Kasumi-1 (cell line): ENCODE data around the gene ARHGAP10.

Experiments used
- DNase-seq, 2 experiments: peaks; one replicate each; lab custom pipeline; 2025; lab: John Stamatoyannopoulos, UW

Gene ARHGAP10

DNA sequence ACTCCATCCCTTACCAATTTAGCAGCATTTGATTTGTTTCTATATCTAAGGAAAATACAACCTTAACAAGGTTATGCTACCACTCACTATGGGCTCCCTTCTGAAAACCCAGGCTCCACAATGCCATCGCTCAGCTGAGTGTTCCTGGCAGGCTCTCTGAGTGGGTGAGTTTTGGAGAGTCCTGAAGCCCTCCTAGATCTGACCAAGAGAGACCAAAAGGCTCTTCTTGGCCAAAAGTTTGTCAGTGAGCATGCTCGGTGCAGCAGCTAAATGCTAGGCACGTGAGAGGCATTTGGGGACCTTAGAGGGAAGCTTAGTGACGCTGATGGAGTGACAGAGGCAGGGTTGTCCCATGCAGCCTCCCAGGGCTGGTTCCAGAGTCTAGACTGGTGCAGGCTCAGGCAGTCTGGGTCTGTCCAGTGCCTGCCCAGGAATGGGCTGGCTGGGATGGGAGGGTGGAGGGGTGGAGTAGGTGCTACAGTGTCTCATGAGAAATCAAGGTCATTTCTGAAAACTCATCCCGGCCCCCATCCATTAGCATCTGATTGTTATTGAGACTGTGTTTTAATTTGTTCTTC is 363.5 kb downstream of the ARHGAP10 start:
- no peak for DNase-seq

DNA sequence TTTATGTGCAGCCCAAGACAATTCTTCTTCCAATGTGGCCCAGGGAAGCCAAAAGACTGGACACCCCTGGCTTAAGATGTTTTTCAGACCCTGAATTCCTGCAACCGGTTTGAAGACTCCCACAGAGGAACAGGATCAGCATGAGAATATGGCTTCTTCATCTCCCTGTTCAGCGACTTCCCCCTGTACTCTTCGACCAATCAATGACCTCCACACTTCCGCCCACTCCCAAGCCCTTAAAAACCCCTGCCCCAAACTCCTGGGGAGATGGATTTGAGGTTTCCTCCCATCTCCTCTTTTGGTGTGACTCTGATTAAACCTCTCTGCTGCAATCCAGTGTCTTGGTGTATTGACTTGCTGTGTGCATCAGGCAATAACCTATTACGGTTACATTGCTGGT is 365.9 kb downstream of the ARHGAP10 start:
- no peak for DNase-seq

DNA sequence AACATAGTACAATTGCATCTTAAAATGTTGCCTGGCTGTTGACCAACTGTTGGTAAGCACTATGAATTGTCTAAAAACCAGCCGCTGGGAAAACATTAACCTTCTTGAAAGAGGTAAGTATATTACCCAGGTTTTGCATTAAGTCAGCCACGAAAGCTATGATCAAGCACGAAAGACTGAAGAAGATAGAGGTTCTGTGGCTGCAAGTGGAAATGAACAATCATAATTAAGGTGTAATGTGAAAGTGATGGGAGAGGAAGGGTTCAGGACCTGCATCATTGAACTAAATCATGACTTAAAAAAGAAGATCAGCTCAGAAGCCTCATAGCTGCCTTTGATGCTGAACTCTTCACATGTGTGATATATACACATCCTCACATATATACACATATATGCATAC is 369.3 kb downstream of the ARHGAP10 start:
- no peak for DNase-seq

DNA sequence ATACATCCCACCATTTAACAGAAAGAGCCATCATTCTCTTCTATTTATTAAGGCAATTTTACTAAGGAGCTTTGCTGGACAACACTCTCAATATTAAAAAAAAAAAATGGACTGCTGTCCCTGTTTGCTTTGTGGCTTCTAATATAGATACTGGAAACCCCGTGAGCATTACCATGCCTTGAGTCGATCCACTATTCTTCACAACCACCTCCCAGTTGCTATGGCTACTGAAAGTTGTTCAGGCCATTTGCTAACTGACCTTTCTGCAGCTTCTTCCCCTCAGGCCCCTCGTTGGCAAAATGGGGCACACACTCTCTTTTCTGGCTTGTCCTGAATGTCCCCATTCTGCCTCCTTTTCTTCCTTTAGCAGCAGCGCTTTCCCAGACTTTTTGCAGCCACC is 369.9 kb downstream of the ARHGAP10 start:
- no peak for DNase-seq

DNA sequence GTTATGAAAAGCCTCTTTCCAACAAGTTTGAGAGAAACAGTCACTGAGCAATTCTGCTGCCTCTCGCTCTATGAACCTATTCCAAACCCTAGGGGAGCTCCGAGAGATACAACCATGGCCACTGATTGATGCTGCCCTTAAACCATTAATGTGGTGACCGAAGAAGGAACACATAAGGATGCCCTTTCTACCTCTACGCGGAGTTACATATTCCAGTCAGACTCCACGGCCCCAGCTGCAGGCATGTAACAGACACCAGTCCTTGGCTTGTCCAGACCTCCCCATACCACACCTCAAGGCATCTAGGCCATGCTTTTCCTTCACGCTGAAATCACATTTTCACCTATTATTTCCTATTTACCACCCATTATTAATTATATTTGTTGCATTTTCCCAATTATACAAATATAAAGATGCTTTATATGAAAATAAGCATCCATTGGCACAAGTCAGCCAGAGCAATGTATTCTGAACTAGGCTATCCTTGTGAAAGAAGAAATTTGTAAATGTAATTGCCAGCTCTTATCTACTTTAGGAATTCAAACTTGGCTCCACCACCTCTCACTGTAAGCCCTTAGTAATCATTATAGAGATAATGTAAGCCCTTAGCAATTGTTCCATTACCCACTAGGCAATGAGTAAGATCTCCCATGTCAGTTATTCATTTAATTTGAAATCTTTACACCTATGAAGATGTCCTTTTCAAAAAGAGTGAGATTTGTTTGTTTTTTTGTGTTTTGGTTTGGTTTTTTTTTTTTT is 371.9 kb downstream of the ARHGAP10 start:
- no peak for DNase-seq

DNA sequence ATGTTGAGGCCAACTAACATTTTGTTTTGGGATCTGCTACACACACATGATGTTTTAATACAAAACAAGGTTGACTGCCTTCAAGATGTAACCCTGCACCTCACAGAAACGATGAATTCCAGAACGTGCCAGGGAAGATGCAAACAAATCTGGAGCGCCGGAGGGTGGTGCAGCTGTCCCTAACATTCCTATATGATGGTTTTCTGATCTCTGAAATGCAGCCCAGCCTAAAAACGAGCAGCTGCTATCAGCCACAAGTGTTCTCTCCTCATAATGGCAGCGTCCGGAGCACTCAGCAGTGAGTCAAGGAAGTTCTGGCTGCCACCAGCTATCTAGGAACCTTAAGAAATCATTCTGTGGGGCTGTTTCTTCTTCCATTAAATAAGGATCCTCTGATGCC is 376.9 kb downstream of the ARHGAP10 start:
- DNase-seq, result no peak

DNA sequence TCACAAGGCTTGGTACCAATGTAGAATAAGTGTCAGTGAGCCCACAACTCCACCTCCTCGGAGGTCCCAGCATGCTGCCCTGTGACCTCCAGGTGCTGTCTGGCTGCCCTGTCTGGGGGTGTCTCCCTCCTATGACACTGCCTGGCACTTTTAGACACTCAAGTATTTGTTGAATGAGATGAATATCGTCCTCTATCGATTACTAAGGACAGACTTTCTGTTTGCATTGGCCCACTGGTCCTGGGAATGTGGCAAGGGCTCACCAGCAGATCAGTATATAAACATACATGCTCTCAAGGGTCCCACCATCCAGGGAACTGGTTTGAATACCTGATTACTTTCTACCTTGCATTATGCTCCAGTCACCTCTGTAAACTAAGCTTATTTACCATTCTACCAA is 377.3 kb downstream of the ARHGAP10 start:
- no peak for DNase-seq

DNA sequence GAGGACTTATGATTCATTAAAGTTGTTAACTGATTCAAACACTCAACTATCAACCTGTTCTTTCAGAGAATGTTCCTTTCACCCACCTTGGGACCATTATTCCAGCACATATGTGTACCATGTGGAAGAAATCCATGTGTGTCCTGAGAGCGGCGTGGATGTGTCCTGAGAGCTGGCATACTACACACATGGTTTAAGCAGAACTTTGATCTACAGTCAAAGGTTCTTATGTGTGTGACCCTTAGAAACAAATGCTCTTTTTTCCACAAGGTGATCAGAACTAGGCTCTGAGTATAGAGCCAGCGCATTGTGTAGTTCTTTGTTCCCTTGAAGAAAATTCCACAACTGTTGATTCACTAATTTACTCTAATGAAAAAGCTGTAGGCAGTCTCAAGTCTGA is 378.3 kb downstream of the ARHGAP10 start:
- DNase-seq, result no peak

DNA sequence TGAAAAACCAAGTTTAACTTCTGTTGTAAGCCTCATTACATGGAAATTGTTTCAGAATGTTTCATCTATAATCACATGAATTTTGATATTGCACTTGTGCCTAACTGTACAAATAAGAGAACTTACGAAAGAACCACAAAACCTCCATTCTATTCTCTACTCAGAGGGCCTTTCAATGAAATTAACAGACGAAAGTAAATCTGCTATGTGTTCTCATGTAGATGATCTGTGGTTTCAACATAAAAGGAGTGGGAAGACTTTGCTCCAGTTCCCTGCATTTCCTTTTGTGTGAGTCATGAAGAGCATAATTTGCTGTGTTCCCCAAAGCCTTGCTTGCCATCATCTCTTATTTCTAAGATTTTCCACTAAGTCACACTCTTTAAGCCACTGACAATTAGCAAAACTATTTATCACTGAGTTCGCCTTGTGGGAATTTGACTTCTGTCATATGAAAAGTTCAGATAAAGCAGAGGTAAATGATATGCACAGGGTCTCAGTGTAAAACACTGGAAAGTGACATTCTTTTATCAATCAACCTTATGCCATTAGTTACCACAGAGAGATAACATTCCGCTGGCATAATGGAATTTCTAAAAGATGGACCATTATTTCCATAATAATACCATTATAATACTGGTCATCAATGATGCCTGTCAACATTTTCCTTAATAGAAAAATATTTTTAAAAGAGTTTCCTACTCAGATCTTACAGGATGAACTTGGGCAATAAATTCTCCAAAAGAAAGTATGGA is 380.5 kb downstream of the ARHGAP10 start:
- DNase-seq, result peak; percentile 63 to 72

DNA sequence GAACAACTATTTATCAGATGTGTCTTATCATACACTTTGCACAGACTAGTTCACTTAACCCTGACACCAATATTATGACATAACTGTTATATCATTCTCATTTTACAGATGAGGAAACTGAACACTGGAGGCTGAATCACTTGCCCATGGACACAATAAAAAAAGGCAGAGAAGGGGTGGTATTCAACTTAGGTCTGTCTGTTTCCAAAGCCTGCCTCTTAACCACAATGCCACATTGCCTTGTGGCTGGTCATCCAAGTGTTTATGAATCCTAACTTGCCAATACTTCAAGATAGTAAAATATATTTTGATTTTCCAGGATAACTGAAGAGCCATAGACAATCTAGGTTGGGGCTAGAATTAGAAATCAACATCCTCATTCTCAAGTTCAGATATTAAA is 382.5 kb downstream of the ARHGAP10 start:
- no peak for DNase-seq

DNA sequence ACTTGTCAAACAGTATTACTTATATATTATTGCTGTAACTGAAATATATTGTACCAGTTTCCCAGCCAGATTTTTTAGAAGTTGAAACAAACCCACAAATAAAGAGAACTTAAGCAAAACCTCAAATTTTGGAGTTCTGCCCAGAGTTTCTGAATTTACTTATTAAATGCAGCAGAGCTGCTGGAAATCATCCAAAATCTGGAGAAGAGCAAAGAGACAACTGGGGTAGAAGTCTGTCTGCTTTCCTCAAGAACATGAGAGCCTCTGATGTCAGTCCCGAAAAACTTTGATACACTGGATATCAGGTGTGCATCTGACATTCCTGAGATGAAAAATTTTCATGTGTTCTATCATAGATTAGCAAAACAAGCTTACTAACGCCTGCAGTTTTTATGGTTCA is 384.4 kb downstream of the ARHGAP10 start:
- peak; percentile 54 to 74 for DNase-seq

DNA sequence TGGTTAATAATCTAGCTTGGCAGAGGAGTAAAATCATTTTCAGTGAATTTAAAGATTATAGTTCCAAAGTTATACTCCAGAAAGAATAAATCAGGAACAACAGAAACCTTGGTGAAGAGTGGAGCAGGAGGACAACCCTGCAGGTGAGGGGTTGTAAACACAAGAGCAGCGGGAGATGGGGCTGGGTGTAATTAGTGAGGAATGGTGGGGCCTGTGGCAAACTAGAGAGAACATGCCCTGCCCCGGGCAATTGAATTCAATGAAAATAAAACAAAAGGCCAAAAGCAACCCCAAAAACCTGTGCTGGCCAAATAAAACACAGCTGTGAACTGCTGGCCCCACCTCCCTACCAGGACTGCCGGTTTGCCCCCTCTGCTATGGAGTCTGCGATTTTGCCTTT is 385.1 kb downstream of the ARHGAP10 start:
- no peak for DNase-seq

DNA sequence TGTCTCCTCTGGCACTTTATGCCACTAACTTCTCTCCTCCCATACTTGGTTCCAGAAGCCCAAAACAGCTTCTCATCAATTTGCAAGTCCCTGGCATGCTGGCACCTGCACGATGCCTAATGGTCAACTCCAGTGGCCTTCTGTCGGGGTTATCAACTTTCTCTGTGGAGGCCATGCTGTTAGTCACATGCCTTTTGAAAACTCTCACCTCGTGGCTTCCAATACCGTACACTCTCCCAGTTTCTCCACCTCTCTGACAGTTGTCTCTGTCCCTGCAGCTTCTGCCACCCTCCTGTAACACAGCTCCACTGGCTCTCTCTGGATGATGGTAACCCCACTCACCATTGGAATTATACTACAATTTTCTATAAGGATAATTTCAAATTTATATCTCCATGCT is 386.3 kb downstream of the ARHGAP10 start:
- no peak for DNase-seq

DNA sequence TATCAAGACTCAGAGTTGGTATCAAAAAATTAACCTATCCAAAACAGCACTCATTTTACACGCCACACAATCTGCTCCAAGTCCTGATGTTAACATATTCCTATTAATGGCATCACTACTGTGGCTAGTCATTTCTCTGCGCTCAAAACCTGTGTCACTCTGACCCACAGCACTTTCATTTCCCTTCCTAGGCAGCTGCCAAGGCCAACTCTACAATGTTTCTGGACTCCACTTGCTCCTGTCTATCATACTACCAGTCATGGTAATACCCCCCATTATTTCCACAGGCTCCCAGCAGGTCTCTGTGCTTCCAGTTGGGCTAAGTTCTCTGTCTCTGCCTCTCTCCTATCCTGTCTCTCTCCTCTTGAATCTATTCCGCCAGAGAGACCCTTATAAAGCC is 386.7 kb downstream of the ARHGAP10 start:
- DNase-seq, result no peak

DNA sequence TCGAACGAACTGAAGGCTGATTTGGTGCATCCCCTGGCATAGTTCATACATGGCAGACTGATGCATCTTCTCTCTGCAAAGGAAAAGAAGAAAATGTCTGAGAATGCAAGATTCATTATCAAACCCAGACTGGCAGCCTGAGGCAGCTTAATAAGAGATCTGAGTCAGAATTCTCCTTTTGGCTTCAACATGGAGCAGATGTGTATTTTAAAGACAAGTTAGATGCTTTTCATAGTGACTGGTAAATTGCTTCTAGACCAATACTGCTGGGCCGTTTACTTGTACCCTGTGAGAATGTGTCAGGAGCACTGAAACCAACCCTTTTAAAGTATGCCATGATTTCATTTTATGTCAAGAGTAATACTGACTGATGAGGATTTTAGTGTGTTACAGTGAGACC is 388.3 kb downstream of the ARHGAP10 start:
- no peak for DNase-seq
